Sigmoid colon (tissue), 3 donors: ENCODE measurements around the gene HCN2.

Source experiments
- CTCF ChIP-seq, 4 experiments: fragments of 450-650 bp in 3 of 4; fragments of 200-600 bp in 1 of 4; IDR thresholded peaks; one replicate each; pipeline ENCODE4 v1.5.1; 2016 to 2019; ENCODE audit warnings: antibody characterized with exemption in 4 of 4, mild to moderate bottlenecking in 3 of 4, moderate library complexity in 2 of 4
- POLR2A ChIP-seq, 2 donors: fragments of 450-650 bp; IDR thresholded peaks; one replicate each; pipeline ENCODE4 v1.6.1; 2016; ENCODE audit warnings: antibody characterized with exemption in 2 of 2, mild to moderate bottlenecking in 2 of 2, moderate library complexity in 2 of 2

GRCh38 chr19:547117-547516 is 42.6 kb upstream of the HCN2 start:
- TF ChIP-seq POLR2A (IDR thresholded peaks at IDR 0.05) (no peak), CTCF (IDR thresholded peaks at IDR 0.05) (no peak)
